Thyroid gland (tissue), 4 donors: ENCODE results near the gene DRD2. TPM values are rescaled to one million over a fixed set of nuclear protein-coding genes. Genes with fewer than 3 reads are reported as not detected.

Experiments used
- DNase-seq, 2 donors: peaks; one replicate each; pipeline ENCODE4 v3.0.0-alpha.2; 2019
- H3K27ac ChIP-seq, 3 donors: fragments of 200-600 bp; sonication (generic); 1 replicate in 2 of 3; 2 replicates in 1 of 3; pipeline ENCODE4 v1.5.1; 2016 to 2019; ENCODE audit warnings: mild to moderate bottlenecking in 1 of 3, moderate library complexity in 1 of 3
- H3K27me3 ChIP-seq: fragments of 200-600 bp; sonication (generic); one replicate; pipeline ENCODE4 v1.5.1; 2019
- H3K36me3 ChIP-seq, 2 donors: fragments of 200-600 bp; sonication (generic); one replicate each; pipeline ENCODE4 v1.5.1; 2016 to 2019
- H3K4me1 ChIP-seq, 2 donors: fragments of 200-600 bp; sonication (generic); one replicate each; pipeline ENCODE4 v1.5.1; 2017 to 2019
- H3K4me3 ChIP-seq, 3 donors: fragments of 200-600 bp; sonication (generic); replicated peaks in 1 of 3; 1 replicate in 2 of 3; 2 replicates in 1 of 3; pipeline ENCODE4 v1.5.1; 2016; ENCODE audit warnings: mild to moderate bottlenecking in 1 of 3
- H3K9me3 ChIP-seq: fragments of 200-600 bp; sonication (generic); one replicate; pipeline ENCODE4 v1.5.1; 2017
- CTCF ChIP-seq, 6 experiments: fragments of 200-600 bp in 3 of 6; fragments of 450-650 bp in 3 of 6; sonication (generic) in 3 of 6; IDR thresholded peaks; one replicate each; pipeline ENCODE4 v1.5.1; 2016 to 2019; ENCODE audit warnings: antibody characterized with exemption in 6 of 6, mild to moderate bottlenecking in 2 of 6, inconsistent platforms in 1 of 6, moderate library complexity in 1 of 6
- POLR2A ChIP-seq, 2 donors: fragments of 450-650 bp; IDR thresholded peaks; one replicate each; pipeline ENCODE4 v1.6.1; 2017; ENCODE audit warnings: antibody characterized with exemption in 2 of 2, mild to moderate bottlenecking in 2 of 2, moderate library complexity in 1 of 2
- WGBS, 2 donors: methylation state at CpG; one replicate each; pipeline ENCODE4 v1.1.5; 2017; 5-methylcytosine and 5-hydroxymethylcytosine counted together
- intact Hi-C: fragments of 100-400 bp; cut with DNase I; formaldehyde crosslinking; loops from one replicate; pipeline ENCODE4 v1.15.1; 2023
- total RNA-seq, 4 donors: library from RNA; depleted of rRNA; stranded (reverse); fragments of >200 nt; gene quantifications; one replicate each; pipeline ENCODE4 v1.2.3, GENCODE V29; 2016

Gene DRD2
- total RNA-seq, 4 donors from 2014 or later: 0.20 TPM; not detected in 3

- no peak overlapping the region for H3K27ac ChIP-seq
- DNase-seq: peak; percentile 5 to 6
- no peaks in the 10 kb centered on the region for H3K27me3 ChIP-seq
- no peak overlapping the region for H3K4me3 ChIP-seq
- H3K9me3 ChIP-seq: no peaks in the 10 kb centered on the region
- H3K36me3 ChIP-seq: no peaks in the 10 kb centered on the region
- peaks cover 8 to 12% of the 10 kb centered on the region in 2 donors for H3K4me1 ChIP-seq
- TF ChIP-seq POLR2A (IDR thresholded peaks at IDR 0.05): no peak
- no peak for TF ChIP-seq CTCF (IDR thresholded peaks at IDR 0.05)
- intact Hi-C loops: no loop called here
- 76 to 82% methylated on average over 15 to 18 of the region's 24 CpGs for WGBS, 2 donors
These were observed 76.3 kb downstream of the DRD2 start for GRCh38 chr11:113398669-113399430.

- Histone ChIP-seq H3K27ac (no peak overlapping the region), H3K4me3 (no peak overlapping the region), H3K36me3 (no peaks in the 10 kb centered on the region), H3K9me3 (no peaks in the 10 kb centered on the region), H3K27me3 (no peaks in the 10 kb centered on the region), H3K4me1 (peaks cover 8 to 12% of the 10 kb centered on the region in 2 donors)
- 89 to 98% methylated on average over 4 of the region's 4 CpGs for WGBS, 2 donors
- TF ChIP-seq CTCF (IDR thresholded peaks at IDR 0.05) (no peak), POLR2A (IDR thresholded peaks at IDR 0.05) (no peak)
- DNase-seq: no peak
- intact Hi-C loops: no loop called here
These were observed 77.4 kb downstream of the DRD2 start for GRCh38 chr11:113397821-113398220.

GRCh38 chr11:113397212-113397611 is 78.0 kb downstream of the DRD2 start:
- peaks cover 8 to 12% of the 10 kb centered on the region in 2 donors for H3K4me1 ChIP-seq
- DNase-seq: peak; percentile 68 to 83
- intact Hi-C loops: no loop called here
- no peak overlapping the region for H3K27ac ChIP-seq
- WGBS, 2 donors: 43 to 44% methylated on average over 6 to 7 of the region's 7 CpGs
- H3K36me3 ChIP-seq: no peaks in the 10 kb centered on the region
- no peak overlapping the region for H3K4me3 ChIP-seq
- no peaks in the 10 kb centered on the region for H3K9me3 ChIP-seq
- H3K27me3 ChIP-seq: no peaks in the 10 kb centered on the region
- TF ChIP-seq CTCF (IDR thresholded peaks at IDR 0.05): no peak

GRCh38 chr11:113396690-113397089 is 78.5 kb downstream of the DRD2 start:
- peaks cover 8 to 12% of the 10 kb centered on the region in 2 donors for H3K4me1 ChIP-seq
- H3K36me3 ChIP-seq: no peaks in the 10 kb centered on the region
- H3K4me3 ChIP-seq: no peak overlapping the region
- no peaks in the 10 kb centered on the region for H3K9me3 ChIP-seq
- DNase-seq: no peak
- TF ChIP-seq CTCF (IDR thresholded peaks at IDR 0.05) (no peak), POLR2A (IDR thresholded peaks at IDR 0.05) (no peak)
- H3K27ac ChIP-seq: no peak overlapping the region
- intact Hi-C loops: no loop called here
- no CpG with 5 or more reads among the region's 1 CpG for WGBS, 2 donors
- no peaks in the 10 kb centered on the region for H3K27me3 ChIP-seq

GRCh38 chr11:113395782-113396336 is 79.3 kb downstream of the DRD2 start:
- peaks cover 5 to 12% of the 10 kb centered on the region in 2 donors for H3K4me1 ChIP-seq
- DNase-seq: no peak
- no peak overlapping the region for H3K4me3 ChIP-seq
- H3K9me3 ChIP-seq: no peaks in the 10 kb centered on the region
- no peak for TF ChIP-seq CTCF (IDR thresholded peaks at IDR 0.05)
- no peak for TF ChIP-seq POLR2A (IDR thresholded peaks at IDR 0.05)
- intact Hi-C loops: no loop called here
- H3K27ac ChIP-seq: no peak overlapping the region
- WGBS, 2 donors: 98 to 99% methylated on average over 7 to 9 of the region's 9 CpGs
- H3K27me3 ChIP-seq: no peaks in the 10 kb centered on the region
- no peaks in the 10 kb centered on the region for H3K36me3 ChIP-seq
